HUES6 (cell line): ENCODE measurements around the gene GSTT4.

ENCODE experiments used
- H3K27ac ChIP-seq: 2 replicates; pipeline ENCODE4 v1.7.0; 2013; ENCODE audit warnings: low read depth, mild to moderate bottlenecking, low read length, inconsistent platforms
- H3K27me3 ChIP-seq: 2 replicates; pipeline ENCODE4 v1.6.1; 2013; ENCODE audit warnings: low read length; ENCODE audit not compliant: control insufficient read depth, insufficient read depth
- H3K36me3 ChIP-seq: 2 replicates; pipeline ENCODE4 v1.6.1; 2013; ENCODE audit warnings: low read length; ENCODE audit not compliant: control insufficient read depth, insufficient read depth
- H3K4me1 ChIP-seq: 2 replicates; pipeline ENCODE4 v1.6.1; 2013; ENCODE audit warnings: low read length; ENCODE audit not compliant: control insufficient read depth, insufficient read depth
- H3K4me3 ChIP-seq: 2 replicates; pipeline ENCODE4 v1.5.1; 2013; ENCODE audit warnings: low read depth, low read length
- H3K9ac ChIP-seq: one replicate; pipeline ENCODE4 v1.6.1; 2013; ENCODE audit warnings: mild to moderate bottlenecking, low read length
- H3K9me3 ChIP-seq: 2 replicates; pipeline ENCODE4 v1.6.1; 2013; ENCODE audit warnings: low read depth, low read length; ENCODE audit not compliant: control insufficient read depth, insufficient read depth

Gene GSTT4

DNA sequence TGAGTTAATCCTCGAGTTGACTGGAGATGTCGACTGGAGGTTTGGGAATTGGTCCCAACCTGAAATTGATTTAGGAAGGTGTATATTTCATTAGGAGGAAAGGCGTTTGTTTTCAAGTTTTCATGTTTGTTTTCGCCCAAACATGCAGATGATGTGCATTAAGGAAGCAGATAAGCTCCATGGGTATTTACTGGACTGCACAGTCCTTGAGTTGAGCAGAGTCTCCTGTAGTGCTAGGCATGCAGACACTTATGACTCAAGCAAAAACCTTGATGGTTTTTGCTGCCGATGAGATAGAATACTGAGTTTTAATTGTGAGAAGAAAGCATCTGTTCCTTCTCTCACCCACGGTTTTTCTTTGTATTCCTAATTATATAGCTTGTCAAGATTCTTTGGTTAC is 33.8 kb upstream of the GSTT4 start:
- Histone ChIP-seq H3K9ac (no peak overlapping the region), H3K4me3 (no peak overlapping the region), H3K27me3 (no peaks in the 10 kb centered on the region), H3K9me3 (no peaks in the 10 kb centered on the region), H3K36me3 (peaks cover 77% of the 10 kb centered on the region), H3K4me1 (0 out of 2 replicates have a peak, but pooled peaks cover 2% of the 10 kb centered on the region), H3K27ac (no peak overlapping the region)

- Histone ChIP-seq H3K27me3 (no peaks in the 10 kb centered on the region), H3K9ac (no peak overlapping the region), H3K36me3 (peaks cover 69% of the 10 kb centered on the region), H3K4me3 (no peak overlapping the region), H3K9me3 (no peaks in the 10 kb centered on the region), H3K4me1 (0 out of 2 replicates have a peak, but pooled peaks cover 2% of the 10 kb centered on the region), H3K27ac (no peak overlapping the region)
Observed at GRCh38 chr22:24037851-24038765, 32.9 kb upstream of the GSTT4 start.

DNA sequence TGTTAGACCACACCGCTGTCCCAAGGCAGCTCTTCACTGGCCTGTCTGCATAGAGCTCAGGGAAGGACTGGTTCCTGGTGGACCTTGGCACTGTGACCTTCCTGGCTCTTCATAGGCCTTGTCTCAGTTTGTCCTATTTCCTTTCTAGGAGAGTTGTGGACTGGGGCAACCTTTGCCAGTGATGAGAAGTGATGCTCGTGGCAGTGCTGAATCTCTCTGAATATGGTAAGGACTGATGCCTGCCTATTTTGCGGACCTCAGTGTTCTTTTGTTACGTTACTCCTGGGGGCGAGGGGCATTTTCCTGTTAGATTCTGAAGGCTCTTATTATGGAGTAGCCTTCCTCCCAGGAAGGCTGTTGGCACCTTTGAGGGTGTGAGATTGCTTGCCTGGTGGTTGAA is 30.0 kb upstream of the GSTT4 start:
- H3K9me3 ChIP-seq, result no peaks in the 10 kb centered on the region
- H3K4me3 ChIP-seq, result no peak overlapping the region
- 0 out of 2 replicates have a peak, but pooled peaks cover 2% of the 10 kb centered on the region for H3K4me1 ChIP-seq
- no peak overlapping the region for H3K9ac ChIP-seq
- H3K27me3 ChIP-seq, result no peaks in the 10 kb centered on the region
- peaks cover 43% of the 10 kb centered on the region for H3K36me3 ChIP-seq
- H3K27ac ChIP-seq, result no peak overlapping the region

DNA sequence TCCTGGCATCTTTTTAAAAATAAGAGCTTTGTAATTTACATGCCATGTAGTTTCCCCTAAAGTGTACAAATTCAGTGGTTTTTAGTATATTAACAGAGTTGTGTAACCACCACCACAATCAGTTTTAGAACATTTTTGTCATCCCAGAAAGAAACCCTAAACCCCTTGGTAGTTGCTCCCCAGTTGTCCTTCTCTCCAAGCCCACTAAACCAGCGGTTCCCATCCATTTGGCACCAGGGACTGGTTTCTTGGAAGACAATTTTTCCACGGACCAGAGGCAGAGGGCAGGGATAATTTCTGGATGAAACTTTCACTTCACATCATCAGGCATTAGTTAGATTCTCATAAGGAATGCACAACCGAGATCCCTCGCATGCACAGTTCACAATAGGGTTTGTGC is 28.5 kb upstream of the GSTT4 start:
- Histone ChIP-seq H3K36me3 (peaks cover 27% of the 10 kb centered on the region), H3K4me3 (no peak overlapping the region), H3K9ac (no peak overlapping the region), H3K9me3 (no peaks in the 10 kb centered on the region), H3K4me1 (0 out of 2 replicates have a peak, but pooled peaks cover 2% of the 10 kb centered on the region), H3K27ac (no peak overlapping the region), H3K27me3 (no peaks in the 10 kb centered on the region)

GRCh38 chr22:24030186-24030702 is 25.0 kb upstream of the GSTT4 start:
- Histone ChIP-seq H3K27ac (no peak overlapping the region), H3K9ac (no peak overlapping the region), H3K4me3 (no peak overlapping the region), H3K27me3 (no peaks in the 10 kb centered on the region), H3K9me3 (no peaks in the 10 kb centered on the region), H3K4me1 (0 out of 2 replicates have a peak, but pooled peaks cover 2% of the 10 kb centered on the region), H3K36me3 (no peaks in the 10 kb centered on the region)

DNA sequence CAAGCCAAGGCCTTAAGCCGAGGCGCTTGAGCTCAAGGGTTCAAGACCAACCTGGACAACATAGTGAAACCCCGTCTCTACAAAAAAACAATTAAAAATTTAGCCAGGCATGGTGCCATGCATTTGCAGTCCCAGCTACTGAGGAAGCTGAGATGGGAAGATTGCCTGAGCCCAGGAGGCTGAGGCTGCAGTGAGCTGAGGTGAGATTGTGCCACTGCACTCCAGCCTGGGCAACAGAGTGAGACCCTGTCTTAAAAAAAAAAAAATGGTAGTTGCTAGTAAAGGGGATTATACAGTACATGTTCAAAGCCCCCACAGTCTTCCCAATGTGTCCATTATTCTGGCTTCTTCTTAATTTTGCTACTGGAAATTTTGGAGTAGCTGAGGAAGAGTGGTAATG is 24.1 kb upstream of the GSTT4 start:
- no peak overlapping the region for H3K27ac ChIP-seq
- no peak overlapping the region for H3K9ac ChIP-seq
- no peaks in the 10 kb centered on the region for H3K9me3 ChIP-seq
- H3K27me3 ChIP-seq, result no peaks in the 10 kb centered on the region
- no peaks in the 10 kb centered on the region for H3K4me1 ChIP-seq
- no peaks in the 10 kb centered on the region for H3K36me3 ChIP-seq
- H3K4me3 ChIP-seq, result no peak overlapping the region

DNA sequence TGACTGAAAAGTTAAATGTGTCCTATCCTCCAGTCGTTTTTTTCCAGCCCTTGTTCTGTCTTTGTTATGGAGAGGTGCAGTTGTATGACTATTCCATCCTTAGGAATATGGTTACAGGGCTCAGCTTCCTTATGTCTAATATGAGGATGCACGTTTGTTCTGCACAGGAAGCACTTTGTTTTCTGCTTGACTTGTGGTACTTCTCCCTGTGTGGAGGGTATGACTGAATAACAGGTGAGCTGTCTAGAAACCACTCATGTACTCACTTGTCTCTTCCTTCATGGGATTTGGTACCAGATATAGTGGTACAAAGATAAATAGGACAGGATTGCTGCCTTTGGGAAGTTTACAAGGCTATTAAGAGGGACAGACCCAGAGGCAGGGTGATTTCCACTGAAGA is 23.3 kb upstream of the GSTT4 start:
- Histone ChIP-seq H3K36me3 (no peaks in the 10 kb centered on the region), H3K4me3 (no peak overlapping the region), H3K4me1 (no peaks in the 10 kb centered on the region), H3K9me3 (no peaks in the 10 kb centered on the region), H3K9ac (no peak overlapping the region), H3K27me3 (no peaks in the 10 kb centered on the region), H3K27ac (no peak overlapping the region)

DNA sequence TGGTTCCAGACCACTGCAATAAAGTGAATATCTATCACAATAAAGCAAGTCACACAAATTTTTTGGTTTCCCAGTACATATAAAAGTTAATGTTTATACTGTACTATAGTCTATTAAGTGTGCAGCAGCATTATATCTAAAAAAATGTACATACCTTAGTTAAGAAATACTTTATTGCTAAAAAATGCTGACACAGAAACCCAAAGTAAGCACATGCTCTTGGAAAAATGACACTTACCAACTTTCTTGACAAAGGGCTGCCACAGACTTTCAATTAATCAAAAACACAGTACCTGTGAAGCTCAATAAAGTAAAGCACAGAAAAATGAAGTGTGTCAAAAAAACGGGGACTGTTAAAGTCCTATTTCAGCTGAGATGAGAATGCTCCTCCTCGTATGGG is 22.7 kb upstream of the GSTT4 start:
- Histone ChIP-seq H3K27ac (no peak overlapping the region), H3K36me3 (no peaks in the 10 kb centered on the region), H3K9ac (no peak overlapping the region), H3K4me1 (no peaks in the 10 kb centered on the region), H3K27me3 (no peaks in the 10 kb centered on the region), H3K4me3 (no peak overlapping the region), H3K9me3 (no peaks in the 10 kb centered on the region)

DNA sequence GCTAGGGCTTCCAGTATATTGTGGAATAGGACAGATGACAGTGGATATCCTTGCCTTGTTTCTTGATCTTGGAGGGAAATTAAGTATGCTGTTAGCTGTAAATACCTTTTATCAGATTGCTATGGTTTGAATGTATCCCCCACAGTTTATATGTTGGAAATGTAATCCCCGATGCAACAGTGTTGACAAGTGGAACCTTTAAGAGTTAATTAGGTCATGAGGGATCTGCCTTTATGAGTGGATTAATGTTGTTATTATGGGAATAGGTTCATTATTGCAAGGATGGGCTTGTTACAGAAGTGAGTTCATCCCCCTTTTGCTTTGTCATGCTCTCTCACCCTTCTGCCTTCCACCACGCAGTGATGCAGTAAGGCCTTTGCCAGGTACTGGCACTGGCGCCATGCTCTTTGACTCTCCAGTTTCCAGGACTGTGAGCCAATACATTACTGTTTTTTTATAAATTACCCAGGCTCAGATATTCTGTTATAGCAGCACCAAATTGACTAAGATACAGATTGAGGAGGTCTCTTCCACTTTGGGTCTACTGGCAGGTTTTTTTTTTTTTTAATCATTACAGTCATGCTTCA is 22.2 kb upstream of the GSTT4 start:
- no peak overlapping the region for H3K4me3 ChIP-seq
- no peak overlapping the region for H3K9ac ChIP-seq
- no peaks in the 10 kb centered on the region for H3K36me3 ChIP-seq
- no peaks in the 10 kb centered on the region for H3K27me3 ChIP-seq
- H3K4me1 ChIP-seq, result no peaks in the 10 kb centered on the region
- no peak overlapping the region for H3K27ac ChIP-seq
- H3K9me3 ChIP-seq, result no peaks in the 10 kb centered on the region

GRCh38 chr22:24026733-24027132 is 21.5 kb upstream of the GSTT4 start:
- H3K4me1 ChIP-seq, result no peaks in the 10 kb centered on the region
- no peak overlapping the region for H3K9ac ChIP-seq
- H3K27me3 ChIP-seq, result no peaks in the 10 kb centered on the region
- H3K4me3 ChIP-seq, result no peak overlapping the region
- H3K36me3 ChIP-seq, result no peaks in the 10 kb centered on the region
- no peak overlapping the region for H3K27ac ChIP-seq
- no peaks in the 10 kb centered on the region for H3K9me3 ChIP-seq

- Histone ChIP-seq H3K4me3 (no peak overlapping the region), H3K27ac (no peak overlapping the region), H3K27me3 (no peaks in the 10 kb centered on the region), H3K36me3 (no peaks in the 10 kb centered on the region), H3K9ac (no peak overlapping the region), H3K9me3 (no peaks in the 10 kb centered on the region), H3K4me1 (no peaks in the 10 kb centered on the region)
Observed at GRCh38 chr22:24026056-24026455, 20.8 kb upstream of the GSTT4 start.
